Lung (tissue), 12 donors: ENCODE measurements around the gene MTG1. TPM values are rescaled to one million over a fixed set of nuclear protein-coding genes. Genes with fewer than 3 reads are reported as not detected.

ENCODE experiments used
- ATAC-seq: fragments of 200-7000 bp; cut with Tn5 transposase; one replicate; pipeline ENCODE4 v1.9.1; 2020; ENCODE audit warnings: moderate number of reproducible peaks; ENCODE audit not compliant: insufficient read depth, low FRiP score
- DNase-seq, 3 donors: peaks; one replicate each; pipeline ENCODE4 v3.0.0-alpha.2; 2013 to 2017
- H3K27ac ChIP-seq, 2 donors: one replicate each; pipeline ENCODE4 v1.5.1; 2013; ENCODE audit warnings: mild to moderate bottlenecking in 2 of 2, moderate library complexity in 2 of 2, control low read depth in 1 of 2, inconsistent platforms in 1 of 2, low read depth in 1 of 2, low read length in 1 of 2
- H3K27me3 ChIP-seq, 3 donors: one replicate each; pipeline ENCODE4 v1.5.1; 2013; ENCODE audit warnings: low read length in 2 of 3; ENCODE audit not compliant: control insufficient read depth in 3 of 3, insufficient read depth in 3 of 3
- H3K36me3 ChIP-seq, 4 donors: one replicate each; pipeline ENCODE4 v1.5.1; 2013; ENCODE audit warnings: low read length in 4 of 4, mild to moderate bottlenecking in 1 of 4, moderate library complexity in 1 of 4; ENCODE audit not compliant: control insufficient read depth in 4 of 4, insufficient read depth in 4 of 4
- H3K4me1 ChIP-seq, 5 donors: one replicate each; pipeline ENCODE4 v1.5.1; 2013; ENCODE audit warnings: low read length in 5 of 5, mild to moderate bottlenecking in 2 of 5, moderate library complexity in 1 of 5; ENCODE audit not compliant: control insufficient read depth in 5 of 5, insufficient read depth in 5 of 5
- H3K4me3 ChIP-seq: one replicate; pipeline ENCODE4 v1.5.1; 2013; ENCODE audit warnings: mild to moderate bottlenecking, control low read depth, moderate library complexity
- H3K9ac ChIP-seq, 2 donors: one replicate each; pipeline ENCODE4 v1.5.1; 2013; ENCODE audit warnings: low read length in 2 of 2, control low read depth in 1 of 2; ENCODE audit not compliant: insufficient read depth in 1 of 2
- H3K9me3 ChIP-seq, 4 donors: one replicate each; pipeline ENCODE4 v1.5.1; 2013; ENCODE audit warnings: low read length in 3 of 4, mild to moderate bottlenecking in 1 of 4, moderate library complexity in 1 of 4; ENCODE audit not compliant: control insufficient read depth in 4 of 4, insufficient read depth in 3 of 4
- WGBS, 2 donors: extraction: QIAGEN DNeasy Blood & Tissue Kit; methylation state at CpG; one replicate each; pipeline ENCODE4 v1.1.7; 2013; 5-methylcytosine and 5-hydroxymethylcytosine counted together
- polyA plus RNA-seq, 2 donors: library from polyadenylated mRNA; stranded (reverse); fragments of 200-250 nt; gene quantifications; one replicate each; pipeline ENCODE4 v1.2.1, GENCODE V29; 2013
- total RNA-seq, 2 donors: library from RNA; depleted of rRNA in 1 of 2; stranded (reverse); fragments of >200 nt in 1 of 2; gene quantifications; one replicate each; pipeline ENCODE4 v1.2.1, GENCODE V29; 2014 to 2021
- TF ChIP-seq, protein P1 (sequence below): IDR thresholded peaks from 2 replicates; pipeline ENCODE4 v1.5.1; 2012; ENCODE audit warnings: mild to moderate bottlenecking; ENCODE audit errors: control extremely low read depth, extremely low read depth
- donor health status: control.
- donor health status: control.
- donor health status: Bipolar disorder and iron deficiency.
- donor health status: healthy.
- donor health status: DM: yes; HTN: yes; CAD: no.

The MTG1 gene
- total and polyA plus RNA-seq, 4 donors, result 36.4 to 51.8 (median 44.5) TPM

DNA sequence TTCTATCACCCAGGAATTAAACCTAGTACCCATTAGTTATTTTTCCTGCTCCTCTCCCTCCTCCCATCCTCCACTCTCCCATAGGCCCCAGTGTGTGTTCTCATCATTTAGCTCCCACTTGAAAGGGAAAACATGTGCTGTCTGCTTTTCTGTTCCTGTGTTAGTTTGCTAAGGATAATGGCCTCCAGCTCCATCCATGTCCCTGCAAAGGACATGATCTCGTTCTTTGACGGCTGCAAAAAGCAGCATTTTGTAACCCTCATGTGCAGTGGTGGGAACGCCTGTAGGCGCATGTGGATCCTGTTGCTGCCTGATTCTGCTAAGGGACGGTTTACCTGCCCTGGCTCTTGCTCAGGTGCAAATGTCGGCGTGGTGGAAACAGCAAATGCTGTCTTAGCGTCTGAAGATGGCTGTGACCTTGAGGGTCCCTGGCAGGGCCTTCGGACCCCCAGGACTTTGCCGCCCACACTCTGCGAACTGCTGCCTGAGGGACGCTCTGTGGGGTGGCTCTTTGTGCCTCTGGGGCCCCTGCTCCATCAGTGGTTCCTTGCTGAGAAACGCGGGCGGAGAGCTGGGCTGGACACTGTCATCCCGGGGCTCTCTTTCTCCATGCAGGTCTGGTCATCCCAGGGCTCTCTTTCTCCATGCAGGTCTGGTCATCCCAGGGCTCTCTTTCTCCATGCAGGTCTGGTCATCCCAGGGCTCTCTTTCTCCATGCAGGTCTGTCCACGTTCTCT is 5.6 kb upstream of the MTG1 start:
- WGBS, 2 donors, result 86 to 92% methylated on average over 17 of the region's 17 CpGs
- ATAC-seq, result no peak

DNA sequence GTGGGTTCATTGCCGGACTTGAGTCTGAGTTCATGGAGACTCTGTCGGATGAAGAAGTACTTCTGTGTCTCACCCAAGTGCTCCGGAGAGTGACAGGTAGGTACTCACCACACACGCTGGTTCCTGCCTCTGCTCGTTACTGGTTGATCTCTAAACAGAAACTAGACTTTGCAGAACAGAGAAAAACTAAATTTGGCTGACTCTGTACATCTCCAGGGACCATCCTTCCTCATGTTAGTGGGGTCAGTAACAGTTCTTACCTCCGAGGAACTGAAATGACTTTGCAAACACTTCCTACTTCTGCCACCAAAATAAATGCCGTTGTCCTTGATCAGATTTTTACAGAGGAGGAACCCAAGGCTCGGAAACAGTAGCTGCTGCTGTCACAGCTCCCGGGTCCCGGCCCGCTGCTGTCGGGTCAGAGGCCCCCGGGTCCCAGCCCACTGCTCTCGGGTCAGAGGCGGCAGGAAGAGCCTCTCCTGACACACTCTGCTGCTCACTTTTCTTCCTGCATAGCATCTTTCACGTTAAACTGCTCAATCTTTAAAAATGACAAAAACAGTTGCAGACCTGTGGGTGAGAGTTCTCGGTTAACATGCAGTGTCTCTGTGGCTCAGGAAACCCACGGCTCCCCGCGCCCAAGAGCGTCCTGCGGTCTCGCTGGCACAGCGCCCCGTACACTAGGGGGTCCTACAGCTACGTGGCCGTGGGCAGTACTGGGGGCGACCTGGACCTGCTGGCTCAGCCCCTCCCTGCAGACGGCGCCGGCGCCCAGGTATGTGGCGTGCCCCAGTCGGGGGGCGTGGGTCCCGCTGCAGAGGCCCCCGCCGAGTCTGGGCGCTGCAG is 4.8 kb upstream of the MTG1 start:
- Histone ChIP-seq H3K4me3 (no peak overlapping the region), H3K9me3 (no peaks in the 10 kb centered on the region), H3K27ac (peak overlapping the region; percentile 39 to 57), H3K9ac (no peak overlapping the region), H3K4me1 (peaks cover 0 to 3% (median 0%) of the 10 kb centered on the region in 5 donors), H3K27me3 (no peaks in the 10 kb centered on the region), H3K36me3 (peaks cover 0 to 9% (median 5%) of the 10 kb centered on the region in 4 donors)
- TF ChIP-seq, protein P1, sequence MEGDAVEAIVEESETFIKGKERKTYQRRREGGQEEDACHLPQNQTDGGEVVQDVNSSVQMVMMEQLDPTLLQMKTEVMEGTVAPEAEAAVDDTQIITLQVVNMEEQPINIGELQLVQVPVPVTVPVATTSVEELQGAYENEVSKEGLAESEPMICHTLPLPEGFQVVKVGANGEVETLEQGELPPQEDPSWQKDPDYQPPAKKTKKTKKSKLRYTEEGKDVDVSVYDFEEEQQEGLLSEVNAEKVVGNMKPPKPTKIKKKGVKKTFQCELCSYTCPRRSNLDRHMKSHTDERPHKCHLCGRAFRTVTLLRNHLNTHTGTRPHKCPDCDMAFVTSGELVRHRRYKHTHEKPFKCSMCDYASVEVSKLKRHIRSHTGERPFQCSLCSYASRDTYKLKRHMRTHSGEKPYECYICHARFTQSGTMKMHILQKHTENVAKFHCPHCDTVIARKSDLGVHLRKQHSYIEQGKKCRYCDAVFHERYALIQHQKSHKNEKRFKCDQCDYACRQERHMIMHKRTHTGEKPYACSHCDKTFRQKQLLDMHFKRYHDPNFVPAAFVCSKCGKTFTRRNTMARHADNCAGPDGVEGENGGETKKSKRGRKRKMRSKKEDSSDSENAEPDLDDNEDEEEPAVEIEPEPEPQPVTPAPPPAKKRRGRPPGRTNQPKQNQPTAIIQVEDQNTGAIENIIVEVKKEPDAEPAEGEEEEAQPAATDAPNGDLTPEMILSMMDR, result no peak
- whole genome bisulfite sequencing, 2 donors, result 55 to 74% methylated on average over 39 of the region's 39 CpGs
- DNase-seq (no peak), ATAC-seq (no peak)

More for the DNA sequence above, 5.6 kb upstream of the MTG1 start:
- H3K9me3 ChIP-seq, result no peaks in the 10 kb centered on the region
- no peaks in the 10 kb centered on the region for H3K27me3 ChIP-seq
- no peak overlapping the region for H3K9ac ChIP-seq
- H3K4me1 ChIP-seq, result peaks cover 0 to 2% (median 0%) of the 10 kb centered on the region in 5 donors
- no peak for DNase-seq
- TF ChIP-seq, protein P1, result no peak
- no peak overlapping the region for H3K4me3 ChIP-seq
- H3K36me3 ChIP-seq, result peaks cover 0 to 10% (median 5%) of the 10 kb centered on the region in 4 donors
- H3K27ac ChIP-seq, result no peak overlapping the region

DNA sequence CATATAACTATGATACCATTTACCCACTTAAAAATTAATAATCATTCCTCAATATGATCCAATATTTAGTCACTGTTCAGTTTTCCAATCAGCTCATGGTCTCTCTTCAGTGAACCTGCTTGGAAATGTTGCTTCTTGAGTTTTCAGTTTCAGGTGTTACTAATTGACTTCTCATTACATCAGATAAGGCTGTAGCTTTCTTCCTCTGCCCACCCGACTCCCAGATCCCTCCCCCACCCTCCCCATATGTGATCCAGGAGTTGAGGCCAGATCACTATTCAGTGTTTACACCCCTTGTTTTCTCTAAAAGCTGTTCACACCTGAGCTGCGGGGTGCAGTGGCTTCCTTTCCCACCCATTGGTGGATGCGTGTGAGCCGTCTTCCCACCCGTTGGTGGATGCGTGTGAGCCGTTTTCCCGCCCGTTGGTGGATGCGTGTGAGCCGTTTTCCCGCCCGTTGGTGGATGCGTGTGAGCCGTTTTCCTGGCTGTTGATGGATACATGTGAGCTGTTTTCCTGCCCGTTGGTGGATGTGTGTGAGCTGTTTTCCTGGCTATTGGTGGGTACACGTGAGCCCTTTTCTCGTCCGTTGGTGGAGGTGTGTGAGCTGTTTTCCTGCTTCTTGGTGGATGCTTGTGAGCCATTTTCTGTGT is 3.2 kb upstream of the MTG1 start:
- Histone ChIP-seq H3K36me3 (peaks cover 0 to 6% (median 4%) of the 10 kb centered on the region in 4 donors), H3K9ac (no peak overlapping the region), H3K27me3 (no peaks in the 10 kb centered on the region), H3K9me3 (no peaks in the 10 kb centered on the region), H3K4me3 (no peak overlapping the region), H3K4me1 (peaks cover 0 to 9% (median 0%) of the 10 kb centered on the region in 5 donors), H3K27ac (no peak overlapping the region)
- TF ChIP-seq, protein P1, result no peak
- DNase-seq (no peak), ATAC-seq (no peak)
- 91 to 93% methylated on average over 19 of the region's 19 CpGs for whole genome bisulfite sequencing, 2 donors
